Activated CD8-positive, alpha-beta memory T cell treated with anti-CD3 and anti-CD28 coated beads for 36 hours (primary cell): ENCODE measurements around the gene GPR158. TPM values are rescaled to one million over a fixed set of nuclear protein-coding genes. Genes with fewer than 3 reads are reported as not detected.

Source experiments
- CTCF ChIA-PET: fragments of 350-600 bp; sonication (Branson Sonifier 250); formaldehyde crosslinking; loops from one replicate; lab custom pipeline; 2021; ENCODE audit warnings: antibody characterized with exemption; lab: Charles Lee
- POLR2A ChIA-PET: fragments of 350-600 bp; sonication (Branson Sonifier 250); formaldehyde crosslinking; loops from one replicate; lab custom pipeline; 2021; ENCODE audit warnings: antibody characterized with exemption; lab: Charles Lee
- total RNA-seq, 2 experiments: library from RNA; stranded (reverse); gene quantifications; one replicate each; pipeline ENCODE4 v1.2.3, GENCODE V29; 2021

GPR158 gene
- total RNA-seq, 2 experiments from 2014 or later, result not detected

DNA sequence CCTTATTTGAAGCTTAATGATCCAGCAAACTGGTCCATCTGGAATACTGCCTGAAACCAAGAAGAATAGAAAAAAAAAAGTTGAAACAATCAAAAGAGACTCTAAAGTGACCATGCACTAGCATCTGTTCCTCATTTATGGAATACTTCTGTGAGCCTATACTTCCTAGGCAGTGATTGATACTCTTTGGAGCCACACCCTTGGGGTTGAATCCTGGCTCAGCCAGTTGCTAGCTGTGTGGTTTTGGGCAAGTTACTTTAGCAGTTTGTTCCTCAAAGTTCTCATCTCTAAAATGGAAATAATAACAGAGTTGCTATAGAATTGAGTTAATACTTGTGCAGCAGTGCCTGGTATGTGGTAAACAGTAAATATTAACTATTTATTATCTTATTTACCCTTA is 208.9 kb downstream of the GPR158 start:
- POLR2A ChIA-PET, result no interaction called here

DNA sequence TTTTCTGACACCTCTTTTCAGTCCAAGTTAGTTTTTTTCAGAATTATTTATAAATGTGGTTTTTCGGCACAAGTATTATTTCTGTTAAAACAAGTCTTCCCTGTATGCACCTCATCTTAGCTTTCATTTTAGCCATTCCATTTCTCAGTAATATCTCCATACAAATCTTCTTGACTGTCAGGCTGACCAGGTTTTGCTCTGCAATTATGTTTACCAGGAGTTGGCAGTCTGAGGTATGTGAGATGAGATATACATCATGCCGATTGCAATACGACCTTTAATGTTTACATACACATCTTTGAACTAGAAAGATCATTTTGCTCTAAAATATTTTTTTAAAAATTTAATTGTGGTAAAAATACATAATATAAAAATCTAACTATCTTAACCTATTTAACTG is 209.8 kb downstream of the GPR158 start:
- ChIA-PET CTCF (no interaction called here), POLR2A (no interaction called here)

More for the DNA sequence above, 208.9 kb downstream of the GPR158 start:
- CTCF ChIA-PET, result no interaction called here

DNA sequence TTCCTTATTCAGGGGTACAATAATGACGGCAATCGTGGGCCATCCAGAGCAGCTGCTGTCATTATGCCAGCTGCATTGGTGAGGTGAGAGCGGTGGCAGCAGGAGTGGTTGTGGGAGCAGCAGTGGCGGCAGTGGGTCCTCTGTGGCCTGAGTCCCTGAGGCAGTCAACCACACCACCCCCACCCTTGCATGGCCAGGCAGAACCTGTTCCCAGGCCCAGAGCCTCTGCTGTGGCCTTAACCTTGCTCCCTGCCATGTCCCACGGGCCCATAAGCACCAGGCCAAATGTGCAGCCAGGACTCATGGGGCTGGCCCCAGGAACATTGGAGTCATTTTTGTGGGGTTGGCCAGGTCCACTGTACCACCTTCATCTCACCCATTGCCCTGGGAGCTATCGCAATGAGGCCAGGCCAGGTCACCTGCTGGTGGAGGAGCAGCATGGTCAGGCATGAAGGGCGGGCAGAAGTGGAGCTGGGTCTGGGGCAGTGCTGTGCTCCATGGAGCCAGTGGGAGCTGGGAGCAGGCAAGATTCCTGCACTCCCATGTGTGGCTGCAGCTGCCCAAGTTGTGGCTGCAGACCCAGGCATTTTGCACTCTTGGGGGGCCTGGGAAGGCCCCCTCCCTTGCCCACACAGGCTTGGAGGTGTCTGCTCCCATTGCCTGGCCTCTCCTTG is 213.5 kb downstream of the GPR158 start:
- POLR2A ChIA-PET, result no interaction called here
- CTCF ChIA-PET, result interaction anchor here (0.6 kb wide), 1 partner anchor 151 kb away, joined by 3 read pairs; no protein-coding TSS in a partner anchor

DNA sequence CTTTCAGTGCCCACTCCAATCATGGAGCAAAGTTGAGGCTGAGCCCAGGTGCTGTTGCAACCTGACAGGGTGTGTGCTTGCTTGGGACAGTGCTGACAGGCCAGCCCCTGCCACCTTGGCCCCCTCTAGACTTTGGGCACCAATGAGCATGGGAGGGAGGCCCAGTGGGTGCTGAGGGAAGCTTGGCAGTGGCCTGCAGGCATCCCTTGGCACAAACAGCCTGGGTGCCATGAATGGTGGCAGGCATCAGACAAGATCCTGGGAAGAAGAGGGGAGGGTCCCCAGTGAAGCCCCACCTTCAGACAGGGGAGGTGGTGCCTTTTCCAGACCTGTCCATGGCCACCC is 214.0 kb downstream of the GPR158 start:
- POLR2A ChIA-PET, result no interaction called here
- CTCF ChIA-PET, result no interaction called here

DNA sequence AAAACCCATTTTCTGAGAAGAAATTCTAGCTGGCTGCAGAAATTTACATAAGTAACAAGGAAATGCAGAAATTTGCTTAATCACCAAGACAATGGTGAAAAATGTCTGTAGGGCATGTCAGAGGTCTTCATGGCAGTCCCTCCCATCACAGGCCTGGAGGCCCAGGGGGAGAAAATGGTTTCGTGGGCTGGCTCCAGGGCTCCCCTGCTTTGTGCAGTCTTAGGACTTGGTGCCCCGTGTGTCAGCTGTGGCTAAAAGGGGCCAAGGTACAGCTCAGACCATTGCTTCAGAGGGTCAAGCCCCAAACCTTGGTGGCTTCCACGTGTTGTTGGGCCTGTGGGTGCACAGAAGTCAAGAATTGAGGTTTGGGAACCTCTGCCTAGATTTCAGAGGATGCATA is 215.9 kb downstream of the GPR158 start:
- POLR2A ChIA-PET, result no interaction called here
- CTCF ChIA-PET, result no interaction called here

DNA sequence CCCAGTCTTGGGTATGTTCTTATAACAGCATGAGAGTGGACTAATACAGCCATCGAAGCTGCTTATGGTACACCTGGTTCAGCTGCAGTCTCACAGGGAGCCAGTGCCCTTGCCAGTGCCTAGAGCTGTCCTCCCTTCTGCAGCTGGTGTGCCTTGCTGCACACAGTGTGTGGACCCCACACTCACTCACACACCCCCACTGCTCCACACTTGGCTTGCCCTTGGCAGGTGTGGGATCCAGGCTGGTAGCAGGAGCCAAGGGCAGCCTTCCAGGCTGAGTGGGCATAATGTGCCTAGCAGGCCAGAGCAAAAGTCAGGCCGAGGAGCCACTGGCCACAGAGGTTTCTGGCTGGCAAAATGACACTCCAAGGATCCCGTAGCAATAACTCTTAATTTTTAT is 217.3 kb downstream of the GPR158 start:
- ChIA-PET POLR2A (no interaction called here), CTCF (no interaction called here)

DNA sequence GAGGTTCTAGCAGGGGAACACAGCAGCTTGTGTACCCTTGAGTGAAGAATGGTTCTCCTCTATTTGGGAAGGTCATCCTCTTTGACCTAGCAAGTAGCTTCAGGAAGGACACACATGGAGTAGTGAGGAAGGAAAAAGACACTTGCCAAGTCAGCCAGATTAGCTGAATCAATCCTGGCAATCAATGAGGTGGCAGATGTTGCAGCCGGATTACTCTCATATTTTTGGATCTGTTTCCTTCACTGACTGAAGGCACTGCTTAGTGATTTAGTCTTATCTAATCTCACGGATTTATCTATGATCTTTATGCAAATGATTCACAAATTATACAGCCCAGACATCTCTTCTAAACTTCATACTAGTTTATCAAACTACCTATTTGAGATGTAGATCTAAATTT is 218.8 kb downstream of the GPR158 start:
- CTCF ChIA-PET, result no interaction called here
- POLR2A ChIA-PET, result no interaction called here

DNA sequence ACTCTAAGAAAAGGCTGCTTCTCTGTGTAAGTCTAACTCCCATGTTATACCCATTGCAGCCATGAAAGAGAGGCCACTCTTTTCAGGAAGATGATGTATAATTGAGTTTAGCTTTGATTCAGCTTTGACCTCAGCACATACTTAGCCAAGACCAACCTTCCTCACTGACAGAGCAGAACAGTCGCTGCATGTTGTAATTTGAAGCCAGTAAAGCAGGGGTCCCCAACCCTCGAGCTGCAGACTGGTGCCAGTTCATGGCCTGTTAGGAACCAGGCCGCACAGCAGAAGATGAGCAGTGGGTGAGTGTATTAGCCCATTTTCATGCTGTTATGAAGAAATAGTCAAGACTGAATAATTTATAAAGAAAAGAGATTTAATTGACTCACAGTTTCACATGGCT is 223.9 kb downstream of the GPR158 start:
- CTCF ChIA-PET, result no interaction called here
- POLR2A ChIA-PET, result no interaction called here

DNA sequence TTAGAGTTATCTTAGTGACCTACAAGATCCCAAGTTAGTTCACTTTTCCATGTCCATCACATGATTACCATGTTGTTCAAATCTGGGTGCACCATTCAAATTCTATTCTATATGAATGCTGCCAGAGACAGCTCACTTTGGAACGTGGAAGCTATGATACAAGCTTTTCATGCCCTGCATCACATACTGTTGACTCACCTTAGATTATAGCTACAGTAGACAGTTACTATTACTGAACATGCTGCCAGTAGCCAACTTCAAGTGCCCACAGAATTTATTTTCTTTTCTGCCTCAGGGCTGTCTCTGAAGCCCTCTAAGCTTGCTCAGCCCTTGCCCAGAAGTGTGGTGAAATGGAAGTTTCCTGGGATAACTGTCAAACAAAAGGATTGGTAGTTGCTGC is 231.1 kb downstream of the GPR158 start:
- POLR2A ChIA-PET, result no interaction called here
- CTCF ChIA-PET, result no interaction called here

DNA sequence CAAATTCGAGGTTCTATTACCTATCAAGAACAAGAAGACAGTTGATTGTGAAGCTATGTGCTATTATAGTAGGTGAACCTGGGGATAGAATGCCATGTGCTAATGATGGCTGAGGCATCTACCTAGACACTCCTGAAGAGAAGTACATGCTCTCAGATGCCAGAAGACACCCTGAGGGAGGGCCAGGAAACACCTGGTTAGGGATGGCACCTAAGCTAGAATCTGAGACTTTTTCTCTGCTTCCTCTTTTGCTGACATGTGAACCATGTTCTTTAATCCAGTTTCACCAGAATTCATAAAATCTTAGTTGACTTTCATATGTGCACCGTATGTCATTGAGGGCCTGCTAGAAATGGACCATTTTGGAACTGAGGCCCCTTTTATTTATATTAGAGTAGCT is 242.8 kb downstream of the GPR158 start:
- ChIA-PET CTCF (no interaction called here), POLR2A (no interaction called here)

DNA sequence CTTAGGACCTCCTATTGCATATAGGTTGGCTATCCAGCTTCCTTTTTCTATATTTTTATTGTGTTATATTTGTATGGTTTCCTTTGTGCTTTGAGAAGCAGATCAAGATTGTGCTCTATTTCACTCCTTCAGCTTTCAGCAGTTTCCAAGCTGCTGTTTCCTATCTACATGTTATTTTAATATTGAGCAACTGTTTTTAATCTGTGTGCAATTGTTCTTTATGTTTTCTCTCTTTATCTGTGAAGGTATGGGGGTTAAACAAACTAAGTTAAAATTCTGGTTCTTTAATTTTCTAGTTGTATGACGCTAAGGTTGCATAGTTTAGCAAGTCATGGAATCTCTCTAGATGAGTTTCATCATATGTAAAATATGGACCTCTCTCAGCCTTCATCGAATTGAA is 251.0 kb downstream of the GPR158 start:
- POLR2A ChIA-PET, result no interaction called here
- CTCF ChIA-PET, result no interaction called here

DNA sequence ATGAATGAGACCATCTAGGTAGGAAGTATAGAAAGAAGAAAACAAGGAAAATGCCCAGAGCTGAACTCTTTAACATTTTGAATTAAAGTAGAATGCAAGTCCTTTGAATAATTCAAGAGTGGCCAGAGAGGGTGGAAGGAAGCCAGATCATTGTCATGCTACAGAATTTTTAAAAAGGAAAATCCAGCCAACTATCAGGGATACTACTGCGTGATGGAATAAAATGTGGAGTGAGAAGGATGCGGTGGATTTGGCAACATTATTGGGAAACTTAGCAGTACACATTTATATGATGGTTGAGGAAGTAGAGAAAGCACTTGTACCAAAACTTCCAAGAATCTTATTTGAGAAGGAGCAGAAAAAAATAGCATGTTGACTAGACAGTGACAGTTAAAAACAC is 261.6 kb downstream of the GPR158 start:
- ChIA-PET CTCF (no interaction called here), POLR2A (no interaction called here)

DNA sequence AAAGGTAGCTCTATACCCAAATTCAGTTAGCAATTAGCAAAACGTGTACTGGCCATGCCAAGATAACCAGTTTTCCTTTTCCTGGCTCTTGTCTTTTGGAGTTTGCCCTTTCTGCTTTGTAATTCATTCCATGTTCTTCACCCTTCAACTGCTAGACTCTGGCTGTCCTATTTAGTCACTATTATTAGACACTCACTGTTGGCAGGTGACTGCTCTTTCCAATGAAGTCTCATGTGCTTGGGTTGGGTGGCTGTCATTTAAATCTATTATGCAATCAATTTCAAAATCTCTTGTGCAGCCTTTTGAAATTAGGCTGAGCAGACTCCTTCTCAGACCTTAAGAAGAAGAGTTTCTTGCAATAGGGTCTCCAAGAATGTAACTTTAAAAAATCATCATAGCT is 266.5 kb downstream of the GPR158 start:
- ChIA-PET POLR2A (no interaction called here), CTCF (no interaction called here)

DNA sequence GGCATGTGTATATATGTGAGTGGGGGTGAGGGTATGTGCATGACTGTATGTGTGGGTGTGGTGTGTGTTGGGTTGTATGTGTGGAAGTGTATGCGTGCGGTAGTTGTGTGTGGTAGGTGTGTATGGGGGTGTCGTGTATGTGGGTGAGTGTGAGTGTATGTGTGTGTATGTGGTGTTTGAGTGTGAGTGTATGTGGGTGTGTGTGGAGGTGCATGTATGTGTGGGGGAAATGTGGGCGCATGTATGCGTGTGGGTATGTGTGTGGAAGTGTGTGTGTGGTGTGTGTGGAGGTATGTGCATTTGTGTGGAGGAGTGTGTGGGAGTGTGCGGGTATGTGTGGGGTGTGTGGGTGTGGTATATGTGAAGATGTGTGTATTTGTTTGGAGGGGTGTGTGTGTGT is 269.5 kb downstream of the GPR158 start:
- CTCF ChIA-PET, result no interaction called here
- POLR2A ChIA-PET, result no interaction called here

DNA sequence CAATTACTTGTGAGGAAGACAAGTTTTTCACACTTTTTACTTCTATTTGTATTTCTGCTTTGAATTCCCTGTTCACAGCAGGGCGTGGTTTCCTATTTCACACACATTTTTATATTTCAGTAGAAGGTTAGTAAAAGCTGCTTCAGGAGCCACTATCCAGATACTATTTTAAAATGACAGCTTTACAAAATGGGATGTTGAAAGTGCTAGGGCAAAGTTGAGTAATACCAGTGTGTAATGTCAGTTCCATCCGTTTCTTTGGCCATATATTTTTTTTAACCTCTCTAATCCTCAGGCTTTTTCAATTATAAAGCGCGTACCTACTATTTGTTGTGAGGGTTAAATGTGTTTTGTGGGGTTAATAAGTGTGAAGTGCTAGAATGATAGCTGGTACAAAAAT is 276.6 kb downstream of the GPR158 start:
- POLR2A ChIA-PET, result no interaction called here
- CTCF ChIA-PET, result no interaction called here

DNA sequence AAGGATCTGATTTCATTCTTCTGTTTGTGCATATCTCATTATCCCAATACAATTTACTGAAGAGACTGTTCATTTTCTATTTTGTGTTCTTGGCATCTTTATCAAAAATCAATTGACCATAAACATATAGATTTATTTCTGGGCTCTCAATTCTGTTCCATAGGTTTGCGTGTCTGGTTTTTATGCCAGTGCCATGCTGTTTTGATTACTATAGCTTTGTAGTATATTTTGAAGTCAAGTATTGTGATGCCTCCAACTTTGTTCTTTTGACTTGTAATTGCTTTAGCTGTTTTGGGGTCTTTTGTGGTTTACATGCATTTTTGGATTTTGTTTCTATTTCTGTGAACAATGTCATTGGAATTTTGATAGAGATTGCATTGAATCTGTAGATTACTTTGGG is 278.8 kb downstream of the GPR158 start:
- CTCF ChIA-PET, result no interaction called here
- POLR2A ChIA-PET, result no interaction called here

DNA sequence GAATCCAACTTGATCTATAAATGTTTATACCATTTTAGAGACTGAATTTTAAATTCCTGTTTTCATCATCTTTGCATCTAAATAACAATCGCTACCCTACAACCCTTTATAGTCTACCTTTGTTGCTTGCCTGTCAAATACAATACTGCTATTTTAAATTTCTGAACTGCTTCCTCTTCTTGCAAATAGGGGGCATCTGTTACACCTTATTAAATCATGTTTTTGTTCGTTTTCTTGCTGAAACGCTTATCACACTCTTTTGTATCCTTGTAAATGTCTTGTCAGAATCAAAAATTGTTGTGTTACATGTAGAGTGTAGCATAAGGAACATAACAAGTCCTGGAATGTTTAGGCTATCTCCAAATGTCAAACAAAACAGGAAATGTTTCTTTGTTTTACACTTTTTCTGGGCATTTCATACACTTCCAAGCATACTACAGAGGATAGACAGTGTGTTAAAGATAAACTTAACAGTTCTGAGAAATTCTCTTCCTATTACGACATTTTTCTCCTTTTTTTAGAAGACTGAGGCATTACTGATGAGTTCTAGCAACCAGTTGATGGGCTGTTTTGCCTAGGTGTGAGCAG is 281.3 kb downstream of the GPR158 start:
- CTCF ChIA-PET, result no interaction called here
- POLR2A ChIA-PET, result no interaction called here

DNA sequence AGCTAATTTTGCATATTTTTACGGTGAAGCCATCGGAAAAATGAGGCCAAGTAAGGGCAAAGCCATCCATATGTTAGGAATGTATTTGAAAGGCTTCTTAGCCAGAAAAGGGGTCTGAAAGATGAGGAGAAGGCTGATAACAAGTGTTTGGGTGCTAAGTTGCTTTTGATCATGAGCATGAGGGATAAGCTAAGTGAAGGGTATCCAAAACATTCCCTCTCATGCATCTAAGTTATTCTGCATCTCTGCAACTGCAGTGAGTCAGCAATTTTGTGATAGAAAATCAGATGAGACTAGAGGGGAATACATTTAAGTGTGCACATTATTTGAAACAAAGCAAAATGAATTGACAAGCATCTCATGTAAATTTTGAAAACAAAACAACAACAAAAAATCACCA is 282.8 kb downstream of the GPR158 start:
- ChIA-PET CTCF (no interaction called here), POLR2A (no interaction called here)

DNA sequence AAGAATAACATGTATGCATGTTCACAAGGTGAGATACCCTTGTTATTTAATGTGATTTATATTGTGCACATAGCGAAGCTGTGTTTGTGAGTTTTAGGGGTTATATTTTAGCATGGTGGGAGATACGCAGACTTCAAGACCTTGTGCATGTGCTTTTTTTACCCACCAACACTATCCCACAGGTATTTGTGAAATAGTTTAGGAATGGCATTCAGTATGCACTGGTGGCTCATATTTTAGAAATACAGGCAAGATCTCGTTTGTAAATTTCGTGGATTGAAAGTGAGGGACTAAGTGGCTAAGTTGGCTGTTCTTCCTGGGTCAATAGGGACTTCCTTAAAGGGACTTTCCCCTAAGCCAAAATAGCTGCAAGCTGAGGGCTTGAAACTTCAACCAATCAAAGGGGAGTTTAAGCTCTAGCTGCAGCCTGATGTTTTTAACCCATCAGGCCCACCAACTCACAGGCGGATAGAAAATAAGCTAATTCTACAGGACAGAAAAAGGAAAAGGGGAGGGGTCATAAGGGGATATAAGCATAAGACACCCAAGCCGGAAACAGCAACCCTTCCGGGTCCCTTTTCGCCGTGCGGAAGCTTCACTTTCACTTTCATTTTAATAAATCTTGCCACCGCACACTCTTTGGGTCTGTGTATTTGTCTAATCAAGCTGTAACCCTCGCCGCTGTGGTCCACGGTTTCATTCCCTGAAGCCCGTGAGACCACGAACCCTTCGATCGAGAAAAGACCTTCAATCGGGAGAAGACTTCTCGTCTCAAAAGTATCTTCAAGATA is 291.0 kb downstream of the GPR158 start:
- CTCF ChIA-PET, result no interaction called here
- POLR2A ChIA-PET, result no interaction called here

DNA sequence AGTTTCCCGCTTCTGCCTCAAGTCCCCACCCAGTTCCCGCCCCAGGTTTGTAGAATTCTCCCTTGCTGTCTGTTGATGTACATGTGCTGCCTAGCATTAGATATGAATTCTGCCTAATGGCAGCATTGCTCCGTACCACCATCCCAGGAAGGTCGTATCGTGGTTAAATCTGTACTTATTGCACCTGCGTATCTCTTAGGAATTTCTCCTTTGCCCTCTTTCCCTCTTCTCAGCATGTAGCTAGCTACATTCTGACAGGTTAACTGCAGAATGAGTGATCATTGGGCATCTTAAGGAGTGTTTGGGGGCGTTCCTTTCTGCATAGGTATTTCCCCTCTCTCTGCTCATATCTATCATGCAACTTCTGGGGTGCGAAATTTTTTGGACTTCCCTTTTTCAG is 293.1 kb downstream of the GPR158 start:
- ChIA-PET CTCF (no interaction called here), POLR2A (no interaction called here)

DNA sequence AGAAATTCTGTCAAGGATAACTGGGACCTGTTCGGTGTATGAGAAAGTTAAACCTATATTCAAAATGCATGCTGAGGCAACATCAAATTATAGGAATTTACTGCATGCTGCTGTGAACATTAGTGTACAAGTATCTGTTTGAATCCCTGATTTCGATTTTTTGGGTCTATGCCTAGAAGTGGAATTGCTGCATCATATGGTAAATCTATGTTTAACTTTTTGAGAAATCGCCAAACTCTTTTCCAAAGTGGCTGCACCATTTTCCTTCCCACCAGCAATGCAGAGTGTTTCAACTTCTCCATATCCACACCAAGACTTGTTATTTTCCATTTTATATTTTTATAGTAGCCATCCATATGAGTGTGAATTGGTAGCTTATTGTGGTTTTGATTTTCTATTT is 306.7 kb downstream of the GPR158 start:
- ChIA-PET CTCF (no interaction called here), POLR2A (no interaction called here)
